ENCODE data around the gene PPARD.

- TF ChIP-seq EZH2 (IDR thresholded peaks at IDR 0.05) (no peak), CTCF (IDR thresholded peaks at IDR 0.05) (no peak), EZH2phosphoT487 (IDR thresholded peaks at IDR 0.05) (no peak)
Measured at GRCh38 chr6:35445691-35446090, 103.3 kb downstream of the PPARD start.
